ENCODE measurements around the gene CRTC3. TPM values are rescaled to one million over a fixed set of nuclear protein-coding genes. Genes with fewer than 3 reads are reported as not detected.
"Not testable (repeated sequence)": the region's sequence is repeated elsewhere in the genome, so short reads cannot be mapped to it uniquely, and the experiment has no call there.

Gene CRTC3
- total RNA-seq, 1 experiment from 2014 or later = 5.9 TPM

DNA sequence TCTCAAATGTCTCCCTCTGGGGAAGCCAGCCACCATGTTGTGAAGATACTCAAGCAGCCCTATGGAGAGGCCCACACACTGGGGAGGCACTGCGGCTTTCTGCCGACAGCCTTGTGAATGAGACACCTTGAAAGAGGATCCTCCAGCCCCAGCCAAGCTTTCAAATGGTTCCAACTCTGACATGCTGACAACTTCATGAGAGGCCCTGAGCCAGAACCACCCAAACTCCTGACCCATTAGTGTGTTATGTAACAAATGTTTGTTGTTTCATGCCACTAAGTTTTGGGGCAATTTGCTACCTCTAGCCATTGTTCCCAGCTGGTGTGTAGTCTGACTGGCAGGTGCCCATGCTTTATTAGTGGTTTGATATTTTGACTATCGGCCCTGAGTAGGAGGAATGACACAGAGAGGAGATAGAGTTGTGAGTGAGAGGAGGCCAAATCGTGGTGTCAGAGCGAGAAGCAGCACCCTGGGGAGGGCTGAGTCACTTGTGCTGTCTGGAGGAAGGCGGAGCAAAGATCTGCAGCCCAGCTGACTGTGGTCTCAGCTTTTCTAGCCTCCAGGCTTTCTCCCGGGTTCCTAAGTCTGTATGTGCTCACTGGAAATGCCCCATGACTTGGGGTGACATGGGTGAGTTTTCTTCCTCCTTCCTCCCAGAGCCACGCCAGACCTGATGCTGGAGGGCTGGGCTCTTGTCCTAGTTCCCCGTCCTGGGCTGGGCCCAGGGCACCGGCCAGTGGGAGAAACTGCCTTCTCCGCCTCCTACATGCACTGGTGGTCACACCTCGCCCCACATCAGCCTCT lies 130.7 kb downstream of the CRTC3 start:
- peak; percentile 43 for DNase-seq (ENCODE audit: low spot score)
- in situ Hi-C loops (cut with HindIII; ENCODE audit: low sequenced_read_pairs) = no loop called here

GRCh38 chr15:90660999-90661330 lies 131.2 kb downstream of the CRTC3 start:
- in situ Hi-C loops (cut with HindIII; ENCODE audit: low sequenced_read_pairs); DNase-seq (ENCODE audit: low spot score): not testable (repeated sequence)

- DNase-seq (ENCODE audit: low spot score); in situ Hi-C loops (cut with HindIII; ENCODE audit: low sequenced_read_pairs): not testable (repeated sequence)
These were observed 134.3 kb downstream of the CRTC3 start for GRCh38 chr15:90664081-90664461.

- in situ Hi-C loops (cut with HindIII; ENCODE audit: low sequenced_read_pairs) = no loop called here
- DNase-seq (ENCODE audit: low spot score) = peak; percentile 53
These were observed 135.0 kb downstream of the CRTC3 start for GRCh38 chr15:90664650-90665287.

DNA sequence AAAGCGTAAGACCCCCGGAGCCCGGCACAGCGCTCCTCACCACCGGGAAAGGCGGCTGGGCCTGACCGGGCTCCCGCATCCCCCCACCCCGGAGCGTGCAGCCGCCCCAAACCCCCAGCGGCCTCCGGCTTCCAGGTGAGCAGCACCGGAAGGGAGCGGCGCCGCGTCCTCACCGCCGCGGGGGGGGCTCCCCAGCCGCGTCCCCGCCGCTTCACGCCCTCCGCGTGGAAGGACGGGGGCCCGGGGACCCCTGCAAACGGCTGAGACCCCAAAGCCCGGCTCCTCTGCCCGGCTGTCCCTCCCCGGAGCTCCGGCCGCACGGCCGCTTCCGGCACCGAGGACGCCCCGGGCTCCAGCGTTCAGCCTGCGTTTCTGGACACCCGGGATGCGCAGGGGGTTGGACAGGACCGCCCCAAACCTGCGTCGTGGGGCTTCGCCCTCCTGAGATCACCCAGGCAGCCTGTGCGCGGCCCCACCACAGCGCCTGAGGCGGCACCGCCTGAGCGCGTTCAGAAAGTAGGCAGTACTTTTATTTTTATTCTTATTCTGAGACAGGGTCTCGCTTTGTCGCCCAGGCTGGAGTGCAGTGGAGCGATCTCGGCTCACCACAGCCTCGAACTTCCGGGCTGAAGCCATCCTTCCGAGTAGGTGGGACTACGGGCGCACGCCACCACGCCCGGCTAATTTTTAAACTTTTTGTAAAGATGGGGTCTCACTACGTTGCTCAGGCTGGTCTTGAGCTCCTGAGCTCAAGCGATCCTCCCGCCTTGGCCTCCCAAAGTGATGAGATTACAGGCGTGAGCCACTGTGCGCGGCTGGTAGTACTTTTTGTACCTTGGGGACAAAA lies 135.8 kb downstream of the CRTC3 start:
- peak; percentile 56 for DNase-seq (ENCODE audit: low spot score)
- in situ Hi-C loops (cut with HindIII; ENCODE audit: low sequenced_read_pairs) = no loop called here

- in situ Hi-C loops (cut with HindIII; ENCODE audit: low sequenced_read_pairs) = no loop called here
- DNase-seq (ENCODE audit: low spot score) = no peak
These were observed 136.6 kb downstream of the CRTC3 start for GRCh38 chr15:90666135-90666909.

DNA sequence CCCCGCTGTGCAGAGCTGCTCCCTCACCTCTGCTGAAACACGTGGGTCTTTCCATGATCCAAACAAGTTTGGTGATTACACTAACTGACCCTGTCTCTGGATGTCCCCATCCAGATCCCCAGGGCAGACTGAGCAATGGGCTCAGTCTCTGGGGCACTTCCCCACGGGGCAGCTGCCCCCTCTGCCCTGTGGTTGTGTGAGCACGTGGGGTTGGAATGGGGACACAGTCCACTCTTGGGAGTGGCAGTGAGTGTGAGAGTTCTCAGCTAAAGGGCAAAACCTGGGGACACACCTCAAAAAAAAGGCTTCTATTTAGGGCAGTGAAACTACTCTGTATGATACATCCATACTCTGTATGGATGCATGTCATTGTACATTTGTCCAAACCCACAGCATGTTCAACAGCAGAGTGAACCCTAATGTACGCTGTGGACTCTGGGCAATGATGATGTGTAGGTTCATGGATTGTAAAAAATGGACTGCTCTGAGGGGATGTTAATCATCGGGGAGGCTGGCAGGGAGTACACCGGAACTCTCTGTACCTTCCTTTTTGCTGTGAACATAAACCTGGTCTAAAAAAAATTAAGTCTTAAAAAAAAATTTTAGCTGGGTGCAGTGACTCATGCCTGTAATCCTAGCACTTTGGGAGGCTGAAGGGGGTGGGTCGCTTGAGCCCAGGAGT lies 137.5 kb downstream of the CRTC3 start:
- in situ Hi-C loops (cut with HindIII; ENCODE audit: low sequenced_read_pairs) = no loop called here
- no peak for DNase-seq (ENCODE audit: low spot score)

DNA sequence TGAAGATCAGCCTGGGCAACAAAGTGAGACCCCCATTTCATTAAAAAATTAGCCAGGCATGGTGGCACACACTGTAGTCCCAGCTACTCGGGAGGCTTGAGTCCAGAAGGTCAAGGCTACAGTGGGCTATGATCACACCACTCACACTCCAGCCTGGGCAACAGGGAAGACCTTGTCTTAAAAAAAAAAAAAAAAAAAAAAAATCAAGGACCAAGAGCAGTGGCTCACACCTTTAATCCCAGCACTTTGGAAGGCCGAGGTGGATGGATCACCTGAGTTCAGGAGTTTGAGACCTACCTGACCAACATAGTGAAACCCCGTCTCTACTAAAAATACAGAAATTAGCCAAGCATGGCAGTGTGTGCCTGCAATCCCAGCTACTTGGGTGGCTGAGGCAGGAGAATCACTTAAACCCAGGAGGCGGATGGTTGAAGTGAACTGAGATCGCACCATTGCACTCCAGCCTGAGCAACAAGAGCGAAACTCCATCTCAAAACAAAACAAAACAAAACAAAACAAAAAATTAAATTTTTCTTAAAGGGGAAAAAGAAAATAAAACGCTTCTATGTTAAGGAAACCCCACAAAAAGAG lies 138.1 kb downstream of the CRTC3 start:
- in situ Hi-C loops (cut with HindIII; ENCODE audit: low sequenced_read_pairs); DNase-seq (ENCODE audit: low spot score): not testable (repeated sequence)

- DNase-seq (ENCODE audit: low spot score); in situ Hi-C loops (cut with HindIII; ENCODE audit: low sequenced_read_pairs): not testable (repeated sequence)
These were observed 140.9 kb downstream of the CRTC3 start for GRCh38 chr15:90670631-90671030.

GRCh38 chr15:90671216-90671615 lies 141.5 kb downstream of the CRTC3 start:
- in situ Hi-C loops (cut with HindIII; ENCODE audit: low sequenced_read_pairs) = no loop called here
- DNase-seq (ENCODE audit: low spot score) = no peak

DNA sequence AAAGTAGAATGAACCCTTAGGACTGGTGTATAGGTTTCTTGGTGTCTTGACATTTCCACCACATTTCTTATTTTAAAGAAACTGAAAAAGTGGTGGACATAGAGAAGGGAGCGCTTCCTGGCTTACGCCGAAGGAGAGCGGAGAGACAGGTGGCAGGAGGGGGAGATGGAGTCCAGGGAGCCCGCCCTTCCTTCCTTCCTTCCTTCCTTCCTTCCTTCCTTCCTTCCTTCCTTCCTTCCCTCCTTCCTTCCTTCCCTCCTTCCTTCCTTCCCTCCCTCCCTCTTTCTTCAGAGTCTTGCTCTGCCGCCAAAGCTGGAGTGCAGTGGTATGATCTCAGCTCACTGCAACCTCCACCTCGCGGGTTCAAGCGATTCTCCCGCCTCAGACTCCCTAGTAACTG lies 143.6 kb downstream of the CRTC3 start:
- in situ Hi-C loops (cut with HindIII; ENCODE audit: low sequenced_read_pairs); DNase-seq (ENCODE audit: low spot score): not testable (repeated sequence)

- DNase-seq (ENCODE audit: low spot score) = no peak
- in situ Hi-C loops (cut with HindIII; ENCODE audit: low sequenced_read_pairs) = no loop called here
These were observed 144.8 kb downstream of the CRTC3 start for GRCh38 chr15:90674476-90674875.

GRCh38 chr15:90675464-90675863 lies 145.7 kb downstream of the CRTC3 start:
- no peak for DNase-seq (ENCODE audit: low spot score)
- in situ Hi-C loops (cut with HindIII; ENCODE audit: low sequenced_read_pairs) = no loop called here

- no peak for DNase-seq (ENCODE audit: low spot score)
- in situ Hi-C loops (cut with HindIII; ENCODE audit: low sequenced_read_pairs) = no loop called here
These were observed 148.4 kb downstream of the CRTC3 start for GRCh38 chr15:90677807-90678790.

- in situ Hi-C loops (cut with HindIII; ENCODE audit: low sequenced_read_pairs) = no loop called here
- no peak for DNase-seq (ENCODE audit: low spot score)
These were observed 150.2 kb downstream of the CRTC3 start for GRCh38 chr15:90679959-90680358.

GRCh38 chr15:90680371-90680935 lies 150.7 kb downstream of the CRTC3 start:
- in situ Hi-C loops (cut with HindIII; ENCODE audit: low sequenced_read_pairs) = no loop called here
- no peak for DNase-seq (ENCODE audit: low spot score)

DNA sequence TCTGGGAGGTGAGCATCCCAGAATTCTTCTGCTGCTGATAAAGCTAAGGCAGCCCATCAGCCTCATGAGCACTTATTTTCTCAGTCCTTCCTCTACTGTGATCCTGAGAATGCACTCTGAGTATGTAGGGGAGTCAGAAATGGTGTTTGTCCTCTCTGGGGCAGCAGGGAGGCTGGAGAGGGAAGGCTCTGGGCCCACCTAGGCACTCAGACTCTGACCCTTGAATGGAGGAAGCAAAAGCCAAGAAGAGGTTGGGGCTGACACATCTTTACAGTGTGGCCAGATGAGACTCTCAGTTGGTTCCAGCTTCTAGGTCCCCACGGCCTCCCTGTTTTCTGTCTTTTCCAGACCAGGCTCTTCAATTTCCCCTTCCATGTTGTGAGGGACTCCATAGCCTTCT lies 151.3 kb downstream of the CRTC3 start:
- no peak for DNase-seq (ENCODE audit: low spot score)
- in situ Hi-C loops (cut with HindIII; ENCODE audit: low sequenced_read_pairs) = no loop called here

Measured in G401 (cell line).